ENCODE data around the gene ZFYVE9. TPM values are rescaled to one million over a fixed set of nuclear protein-coding genes. Genes with fewer than 3 reads are reported as not detected.

Gene ZFYVE9
- total RNA-seq, 1 donor from 2014 or later = 40.0 TPM

DNA sequence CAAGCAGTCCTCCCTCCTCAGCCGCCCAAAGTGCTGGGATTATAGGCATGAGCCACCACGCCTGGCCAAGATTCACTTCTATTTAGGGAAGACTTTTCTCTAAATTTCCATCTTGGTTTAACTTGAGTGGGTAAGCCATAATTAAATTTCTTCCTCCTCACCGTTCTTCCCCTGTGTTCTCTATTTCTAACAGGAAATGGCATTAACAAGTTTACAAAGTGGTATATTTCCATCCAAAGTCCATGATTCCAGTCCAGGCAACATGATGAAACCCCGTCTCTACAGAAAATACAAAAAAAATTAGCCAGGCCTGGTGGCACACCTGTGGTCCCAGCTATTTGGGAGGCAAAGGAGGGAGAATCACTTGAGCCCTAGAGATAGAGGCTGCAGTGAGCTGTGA is 92.1 kb downstream of the ZFYVE9 start:
- TF ChIP-seq, protein P1, sequence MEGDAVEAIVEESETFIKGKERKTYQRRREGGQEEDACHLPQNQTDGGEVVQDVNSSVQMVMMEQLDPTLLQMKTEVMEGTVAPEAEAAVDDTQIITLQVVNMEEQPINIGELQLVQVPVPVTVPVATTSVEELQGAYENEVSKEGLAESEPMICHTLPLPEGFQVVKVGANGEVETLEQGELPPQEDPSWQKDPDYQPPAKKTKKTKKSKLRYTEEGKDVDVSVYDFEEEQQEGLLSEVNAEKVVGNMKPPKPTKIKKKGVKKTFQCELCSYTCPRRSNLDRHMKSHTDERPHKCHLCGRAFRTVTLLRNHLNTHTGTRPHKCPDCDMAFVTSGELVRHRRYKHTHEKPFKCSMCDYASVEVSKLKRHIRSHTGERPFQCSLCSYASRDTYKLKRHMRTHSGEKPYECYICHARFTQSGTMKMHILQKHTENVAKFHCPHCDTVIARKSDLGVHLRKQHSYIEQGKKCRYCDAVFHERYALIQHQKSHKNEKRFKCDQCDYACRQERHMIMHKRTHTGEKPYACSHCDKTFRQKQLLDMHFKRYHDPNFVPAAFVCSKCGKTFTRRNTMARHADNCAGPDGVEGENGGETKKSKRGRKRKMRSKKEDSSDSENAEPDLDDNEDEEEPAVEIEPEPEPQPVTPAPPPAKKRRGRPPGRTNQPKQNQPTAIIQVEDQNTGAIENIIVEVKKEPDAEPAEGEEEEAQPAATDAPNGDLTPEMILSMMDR (IDR thresholded peaks at IDR 0.05; ENCODE audit: unreplicated experiment) = no peak
- H3K4me1 Mint-ChIP-seq (ENCODE audit: low read depth) = no peaks in the 10 kb centered on the region
- no peaks in the 10 kb centered on the region for H3K27me3 Mint-ChIP-seq
- H3K36me3 Mint-ChIP-seq (ENCODE audit: insufficient read depth) = peaks cover 9% of the 10 kb centered on the region
- H3K4me3 Mint-ChIP-seq (ENCODE audit: low read depth) = no peak overlapping the region
- H3K27ac Mint-ChIP-seq = no peak overlapping the region
- no peak for DNase-seq (ENCODE audit: low spot score, unreplicated experiment)
- H3K9me3 Mint-ChIP-seq (ENCODE audit: low read depth) = no peaks in the 10 kb centered on the region

DNA sequence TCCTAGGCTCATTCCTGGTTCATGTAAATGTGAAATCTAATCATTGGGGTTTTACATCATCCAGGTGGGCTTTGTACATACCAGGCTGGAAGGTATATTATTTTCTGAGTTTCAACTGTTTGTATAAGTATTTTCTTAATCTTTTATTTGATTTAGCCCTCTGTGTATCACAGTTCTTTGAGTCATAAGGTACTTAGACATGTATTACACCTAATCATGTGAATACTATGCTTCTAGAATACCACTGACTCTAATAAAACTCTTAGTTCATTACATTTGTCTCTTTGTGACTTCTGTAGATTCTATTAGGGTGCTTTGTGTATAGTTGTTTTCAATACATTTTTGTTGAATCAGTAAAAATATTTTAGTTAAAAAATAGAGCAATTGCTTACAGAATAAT is 92.8 kb downstream of the ZFYVE9 start:
- Mint-ChIP-seq H3K9me3 (ENCODE audit: low read depth) (no peaks in the 10 kb centered on the region), H3K4me1 (ENCODE audit: low read depth) (no peaks in the 10 kb centered on the region), H3K4me3 (ENCODE audit: low read depth) (no peak overlapping the region), H3K36me3 (ENCODE audit: insufficient read depth) (peaks cover 9% of the 10 kb centered on the region), H3K27ac (no peak overlapping the region), H3K27me3 (no peaks in the 10 kb centered on the region)
- DNase-seq (ENCODE audit: low spot score, unreplicated experiment) = no peak
- TF ChIP-seq, protein P1 (IDR thresholded peaks at IDR 0.05; ENCODE audit: unreplicated experiment) = no peak

- H3K4me1 Mint-ChIP-seq (ENCODE audit: low read depth) = peaks cover 1% of the 10 kb centered on the region
- H3K36me3 Mint-ChIP-seq (ENCODE audit: insufficient read depth) = peaks cover 9% of the 10 kb centered on the region
- no peaks in the 10 kb centered on the region for H3K9me3 Mint-ChIP-seq (ENCODE audit: low read depth)
- H3K27me3 Mint-ChIP-seq = no peaks in the 10 kb centered on the region
- TF ChIP-seq, protein P1 (IDR thresholded peaks at IDR 0.05; ENCODE audit: unreplicated experiment) = no peak
- H3K4me3 Mint-ChIP-seq (ENCODE audit: low read depth) = no peak overlapping the region
- H3K27ac Mint-ChIP-seq = no peak overlapping the region
- DNase-seq (ENCODE audit: low spot score, unreplicated experiment) = no peak
Measured at GRCh38 chr1:52235646-52236045, 93.8 kb downstream of the ZFYVE9 start.

- H3K4me3 Mint-ChIP-seq (ENCODE audit: low read depth) = no peak overlapping the region
Measured at GRCh38 chr1:52237430-52237829, 95.5 kb downstream of the ZFYVE9 start.

GRCh38 chr1:52238474-52238873 is 96.6 kb downstream of the ZFYVE9 start:
- no peak overlapping the region for H3K27ac Mint-ChIP-seq

More at GRCh38 chr1:52237430-52237829, 95.5 kb downstream of the ZFYVE9 start:
- no peak overlapping the region for H3K27ac Mint-ChIP-seq
- TF ChIP-seq, protein P1 (IDR thresholded peaks at IDR 0.05; ENCODE audit: unreplicated experiment) = no peak
- peaks cover 9% of the 10 kb centered on the region for H3K36me3 Mint-ChIP-seq (ENCODE audit: insufficient read depth)
- no peak for DNase-seq (ENCODE audit: low spot score, unreplicated experiment)
- peaks cover 3% of the 10 kb centered on the region for H3K4me1 Mint-ChIP-seq (ENCODE audit: low read depth)
- H3K27me3 Mint-ChIP-seq = no peaks in the 10 kb centered on the region
- H3K9me3 Mint-ChIP-seq (ENCODE audit: low read depth) = no peaks in the 10 kb centered on the region

More at GRCh38 chr1:52238474-52238873, 96.6 kb downstream of the ZFYVE9 start:
- no peak for DNase-seq (ENCODE audit: low spot score, unreplicated experiment)
- no peaks in the 10 kb centered on the region for H3K27me3 Mint-ChIP-seq
- H3K4me3 Mint-ChIP-seq (ENCODE audit: low read depth) = no peak overlapping the region
- TF ChIP-seq, protein P1 (IDR thresholded peaks at IDR 0.05; ENCODE audit: unreplicated experiment) = no peak
- H3K4me1 Mint-ChIP-seq (ENCODE audit: low read depth) = peaks cover 3% of the 10 kb centered on the region
- H3K36me3 Mint-ChIP-seq (ENCODE audit: insufficient read depth) = peaks cover 9% of the 10 kb centered on the region
- no peaks in the 10 kb centered on the region for H3K9me3 Mint-ChIP-seq (ENCODE audit: low read depth)

Measured in progenitor cell of endocrine pancreas (in vitro differentiated cells).